ENCODE measurements around the gene GLS2.

Gene GLS2

DNA sequence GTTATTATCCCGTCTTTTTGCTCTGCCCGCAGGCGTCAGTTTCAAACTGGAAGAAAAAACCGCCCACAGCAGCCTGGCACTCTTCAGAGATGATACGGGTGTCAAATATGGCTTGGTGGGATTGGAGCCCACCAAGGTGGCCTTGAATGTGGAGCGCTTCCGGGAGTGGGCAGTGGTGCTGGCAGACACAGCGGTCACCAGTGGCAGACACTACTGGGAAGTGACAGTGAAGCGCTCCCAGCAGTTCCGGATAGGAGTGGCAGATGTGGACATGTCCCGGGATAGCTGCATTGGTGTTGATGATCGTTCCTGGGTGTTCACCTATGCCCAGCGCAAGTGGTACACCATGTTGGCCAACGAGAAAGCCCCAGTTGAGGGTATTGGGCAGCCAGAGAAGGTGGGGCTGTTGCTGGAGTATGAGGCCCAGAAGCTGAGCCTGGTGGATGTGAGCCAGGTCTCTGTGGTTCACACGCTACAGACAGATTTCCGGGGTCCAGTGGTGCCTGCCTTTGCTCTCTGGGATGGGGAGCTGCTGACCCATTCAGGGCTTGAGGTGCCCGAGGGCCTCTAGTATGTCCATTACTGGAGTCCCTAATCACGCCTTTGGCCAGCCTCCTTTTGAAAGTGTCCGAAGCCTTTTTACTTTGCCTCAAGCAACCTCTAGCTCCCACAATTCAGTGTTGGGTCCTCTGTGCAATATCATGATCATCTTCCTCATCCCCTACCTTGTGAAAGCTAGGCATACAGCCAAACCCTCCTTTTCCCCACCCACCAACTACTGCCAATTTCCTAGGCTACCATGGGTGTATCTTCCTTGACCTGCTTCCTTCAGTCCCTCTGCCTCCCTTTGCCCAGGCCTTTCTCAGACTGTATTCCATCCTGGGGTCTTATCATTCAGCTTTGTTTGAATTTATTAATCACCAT is 18.7 kb downstream of the GLS2 start:
- TF ChIP-seq FOXA1 (IDR thresholded peaks at IDR 0.05): no peak
- no peak for TF ChIP-seq CTBP1 (IDR thresholded peaks at IDR 0.05; ENCODE audit: borderline replicate concordance)
- TF ChIP-seq BHLHE40 (IDR thresholded peaks at IDR 0.05; ENCODE audit: borderline replicate concordance): no peak
- TF ChIP-seq ZNF384 (IDR thresholded peaks at IDR 0.05): no peak
- no peak for TF ChIP-seq FOXM1 (IDR thresholded peaks at IDR 0.05; ENCODE audit: borderline replicate concordance)
- TF ChIP-seq NFRKB (IDR thresholded peaks at IDR 0.05): no peak
- TF ChIP-seq SP1 (IDR thresholded peaks at IDR 0.05): no peak
- TF ChIP-seq ELF4 (IDR thresholded peaks at IDR 0.05): no peak
- TF ChIP-seq HDGF (IDR thresholded peaks at IDR 0.05; ENCODE audit: borderline replicate concordance): no peak
- no peak for TF ChIP-seq L3MBTL2 (conservative IDR thresholded peaks at IDR 0.05)
- TF ChIP-seq TARDBP (IDR thresholded peaks at IDR 0.05): no peak
- no peak for TF ChIP-seq LEF1 (IDR thresholded peaks at IDR 0.05; ENCODE audit: borderline replicate concordance)
- TF ChIP-seq FOXK2 (IDR thresholded peaks at IDR 0.05): no peak
- TF ChIP-seq ARNT (IDR thresholded peaks at IDR 0.05): no peak
- TF ChIP-seq, protein P1, sequence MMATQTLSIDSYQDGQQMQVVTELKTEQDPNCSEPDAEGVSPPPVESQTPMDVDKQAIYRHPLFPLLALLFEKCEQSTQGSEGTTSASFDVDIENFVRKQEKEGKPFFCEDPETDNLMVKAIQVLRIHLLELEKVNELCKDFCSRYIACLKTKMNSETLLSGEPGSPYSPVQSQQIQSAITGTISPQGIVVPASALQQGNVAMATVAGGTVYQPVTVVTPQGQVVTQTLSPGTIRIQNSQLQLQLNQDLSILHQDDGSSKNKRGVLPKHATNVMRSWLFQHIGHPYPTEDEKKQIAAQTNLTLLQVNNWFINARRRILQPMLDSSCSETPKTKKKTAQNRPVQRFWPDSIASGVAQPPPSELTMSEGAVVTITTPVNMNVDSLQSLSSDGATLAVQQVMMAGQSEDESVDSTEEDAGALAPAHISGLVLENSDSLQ (IDR thresholded peaks at IDR 0.05): no peak
- TF ChIP-seq SUZ12 (IDR thresholded peaks at IDR 0.05): no peak
- ChIA-PET CTCF (no interaction called here), POLR2A (interaction anchor here (0.7 to 3.3 kb wide), 10 partner anchors 8 to 153 kb away, joined by 3 to 17 read pairs (median 5); partner anchors contain the start of genes CNPY2, PAN2, STAT2 and TIMELESS)
- DNase-seq (ENCODE audit: extremely low spot score): no peak

DNA sequence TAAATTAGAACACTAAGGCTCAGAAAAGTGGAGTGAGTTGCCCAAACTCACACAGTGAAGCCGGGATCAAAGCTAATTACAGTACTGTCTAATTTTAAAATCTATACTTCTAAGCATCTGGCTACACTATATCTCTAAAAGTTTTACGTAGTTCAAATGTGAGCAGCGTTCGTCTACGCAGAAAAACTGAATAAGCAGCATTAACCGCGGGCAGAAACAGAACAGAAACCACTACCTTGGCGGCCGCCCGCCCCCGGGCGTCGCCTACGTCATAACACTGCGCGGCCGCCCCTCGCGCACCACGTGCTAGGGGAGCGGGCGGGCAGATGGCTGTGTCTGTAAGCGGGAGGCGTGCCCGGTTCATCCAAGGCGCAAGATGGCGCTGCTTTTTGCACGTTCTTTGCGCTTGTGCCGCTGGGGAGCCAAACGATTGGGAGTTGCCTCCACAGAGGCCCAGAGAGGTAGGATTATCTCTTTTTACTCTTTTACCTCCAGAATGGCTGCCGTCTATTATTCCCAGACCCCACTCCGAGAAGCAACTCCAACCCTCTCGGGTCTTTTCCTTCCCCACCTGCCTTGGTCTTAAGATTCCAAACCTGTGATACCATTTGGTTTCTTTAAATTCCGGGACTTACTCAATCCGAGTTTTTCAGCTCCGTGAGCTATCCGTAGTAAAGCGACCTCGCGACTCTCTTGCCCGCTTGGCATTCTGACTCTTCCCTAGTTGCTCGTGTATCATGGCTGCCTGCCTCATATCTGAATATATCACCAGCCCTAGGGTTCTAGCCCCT is 19.6 kb downstream of the GLS2 start, which contains the start of gene SPRYD4:
SPRYD4 (plus strand) TSS at position 363 of the 791 bp plus-strand sequence; CDS start at position 377, 14 bp downstream.
- ChIA-PET CTCF (no interaction called here), POLR2A (interaction anchor here (0.6 to 3.3 kb wide), 11 partner anchors 9 to 153 kb away, joined by 3 to 14 read pairs (median 3); partner anchors contain the start of genes CNPY2, STAT2 and TIMELESS)
- TF ChIP-seq ELF4 (IDR thresholded peaks at IDR 0.05) (peak; percentile 46), NFRKB (IDR thresholded peaks at IDR 0.05) (peak; percentile 86), L3MBTL2 (conservative IDR thresholded peaks at IDR 0.05) (peak; percentile 93), ZNF384 (IDR thresholded peaks at IDR 0.05) (no peak)
- DNase-seq (ENCODE audit: extremely low spot score): peak; percentile 96

DNA sequence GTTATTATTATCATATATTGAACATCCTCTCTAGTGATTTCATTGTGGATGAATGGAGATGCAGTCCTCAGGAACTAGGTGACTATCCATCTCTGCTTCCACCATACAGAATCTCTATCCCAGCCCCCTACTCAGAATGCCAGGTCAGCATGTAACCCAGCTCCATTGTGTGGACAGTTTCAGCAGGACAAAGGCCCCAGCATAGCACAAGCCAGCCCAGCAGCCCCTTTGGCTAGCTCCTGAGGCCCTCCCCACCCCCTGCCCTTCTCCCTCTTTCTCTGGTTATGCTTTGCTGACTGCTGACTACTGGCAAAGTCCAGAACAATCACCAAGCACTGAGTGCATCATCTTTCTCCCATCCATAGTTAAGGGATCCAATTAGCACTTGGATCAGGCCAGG is 25.4 kb downstream of the GLS2 start:
- ChIA-PET POLR2A (interaction anchor here (2.1 to 6.1 kb wide), 2 partner anchors 13 to 24 kb away, joined by 5 to 68 read pairs; partner anchors contain the start of gene TIMELESS), CTCF (interaction anchor here (2.0 kb wide), 1 partner anchor 273 kb away, joined by 4 read pairs; the partner anchor contains the start of gene SMARCC2)
- DNase-seq (ENCODE audit: extremely low spot score): no peak
- TF ChIP-seq ARNT (IDR thresholded peaks at IDR 0.05) (no peak), ZNF384 (IDR thresholded peaks at IDR 0.05) (no peak), L3MBTL2 (conservative IDR thresholded peaks at IDR 0.05) (no peak)

DNA sequence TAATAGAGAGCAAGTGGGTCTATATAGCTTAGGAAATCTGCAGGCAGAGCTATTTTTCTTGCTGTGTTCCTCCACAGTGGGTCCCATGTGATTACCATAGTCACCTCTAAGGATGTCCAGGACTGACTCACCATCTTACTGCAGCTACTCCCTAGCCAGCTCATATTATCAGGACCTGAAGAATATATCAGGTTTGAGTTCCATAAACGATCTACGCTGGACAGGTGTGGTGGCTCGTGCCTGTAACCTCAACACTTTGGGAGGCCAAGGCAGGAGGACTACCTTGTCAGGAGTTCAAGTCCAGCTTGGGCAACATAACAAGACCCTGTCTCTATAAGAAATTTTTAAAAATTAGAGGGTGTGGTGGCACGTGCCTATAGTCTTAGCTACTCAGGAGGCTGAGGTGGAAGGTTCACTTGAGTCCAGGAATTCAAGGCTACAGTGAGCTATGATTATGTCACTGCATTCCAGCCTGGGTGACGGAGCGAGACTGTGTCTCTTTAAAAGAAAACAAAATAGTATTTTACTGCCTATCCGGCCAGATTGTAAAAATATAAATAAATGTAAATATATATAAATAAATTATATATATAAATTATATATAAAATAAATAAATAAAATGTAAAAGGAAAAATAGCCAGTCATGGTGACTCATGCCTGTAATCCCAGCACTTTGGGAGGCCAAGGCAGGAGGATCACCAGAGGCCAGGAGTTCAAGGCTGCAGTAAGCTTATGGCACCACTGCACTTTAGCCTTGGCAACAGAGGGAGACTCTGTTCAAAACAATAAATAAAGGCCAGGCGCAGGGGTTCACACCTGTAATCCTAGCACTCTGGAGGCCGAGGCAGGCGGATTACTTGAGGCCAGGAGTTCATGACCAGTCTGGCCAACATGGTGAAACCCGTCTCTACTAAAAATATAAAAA is 26.5 kb downstream of the GLS2 start:
- POLR2A ChIA-PET: interaction anchor here (0.6 to 6.1 kb wide), 4 partner anchors 9 to 145 kb away, joined by 3 to 68 read pairs (median 3); partner anchors contain the start of genes PAN2 and TIMELESS
- no peak for DNase-seq (ENCODE audit: extremely low spot score)
- CTCF ChIA-PET: interaction anchor here (0.6 to 2.0 kb wide), 2 partner anchors 272 to 414 kb away, joined by 3 to 4 read pairs; partner anchors contain the start of gene SMARCC2
- no peak for TF ChIP-seq HDGF (IDR thresholded peaks at IDR 0.05; ENCODE audit: borderline replicate concordance)
- no peak for TF ChIP-seq BHLHE40 (IDR thresholded peaks at IDR 0.05; ENCODE audit: borderline replicate concordance)
- no peak for TF ChIP-seq FOXA1 (IDR thresholded peaks at IDR 0.05)
- TF ChIP-seq FOXK2 (IDR thresholded peaks at IDR 0.05): no peak
- no peak for TF ChIP-seq ZNF384 (IDR thresholded peaks at IDR 0.05)
- TF ChIP-seq, protein P1 (IDR thresholded peaks at IDR 0.05): no peak

DNA sequence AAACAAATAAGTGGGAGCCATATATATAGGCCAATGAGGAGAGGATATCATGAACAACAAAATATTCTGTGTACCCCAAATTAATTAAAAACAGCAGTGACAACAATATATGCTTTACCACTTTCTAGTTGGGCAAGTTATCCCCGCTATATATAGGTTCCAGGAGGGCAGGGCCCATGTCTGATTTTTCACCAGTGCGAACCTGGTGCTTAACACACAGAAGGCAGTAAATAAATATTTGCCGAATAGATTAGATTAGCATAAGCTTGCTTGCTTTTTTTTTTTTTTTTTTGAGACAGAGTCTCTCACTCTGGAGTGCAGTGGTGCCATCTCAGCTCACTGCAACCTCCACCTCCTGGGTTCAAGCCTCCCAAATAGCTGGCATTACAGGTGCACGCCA is 30.1 kb downstream of the GLS2 start:
- CTCF ChIA-PET: no interaction called here
- no peak for DNase-seq (ENCODE audit: extremely low spot score)
- TF ChIP-seq ELF4 (IDR thresholded peaks at IDR 0.05) (no peak), FOXM1 (IDR thresholded peaks at IDR 0.05; ENCODE audit: borderline replicate concordance) (no peak), ARNT (IDR thresholded peaks at IDR 0.05) (no peak), TARDBP (IDR thresholded peaks at IDR 0.05) (no peak), LEF1 (IDR thresholded peaks at IDR 0.05; ENCODE audit: borderline replicate concordance) (no peak), CTBP1 (IDR thresholded peaks at IDR 0.05; ENCODE audit: borderline replicate concordance) (no peak), NFRKB (IDR thresholded peaks at IDR 0.05) (no peak), L3MBTL2 (conservative IDR thresholded peaks at IDR 0.05) (no peak), HDGF (IDR thresholded peaks at IDR 0.05; ENCODE audit: borderline replicate concordance) (no peak), FOXA1 (IDR thresholded peaks at IDR 0.05) (no peak), BHLHE40 (IDR thresholded peaks at IDR 0.05; ENCODE audit: borderline replicate concordance) (no peak), ZNF384 (IDR thresholded peaks at IDR 0.05) (no peak), FOXK2 (IDR thresholded peaks at IDR 0.05) (no peak), SUZ12 (IDR thresholded peaks at IDR 0.05) (no peak), SP1 (IDR thresholded peaks at IDR 0.05) (no peak)
- TF ChIP-seq, protein P1 (IDR thresholded peaks at IDR 0.05): no peak
- POLR2A ChIA-PET: interaction anchor here (0.6 to 6.1 kb wide), 3 partner anchors 9 to 767 kb away, joined by 3 to 68 read pairs (median 3); partner anchors contain the start of genes STAT2 and TIMELESS
